Cardiac muscle cell (in vitro differentiated cells and primary cell): ENCODE measurements around the gene FBRSL1. TPM values are rescaled to one million over a fixed set of nuclear protein-coding genes. Genes with fewer than 3 reads are reported as not detected.

Experiments
- DNase-seq, 2 donors: peaks; one replicate each; pipeline versions ENCODE4 v3.0.0 to v3.0.0-alpha.2; 2010 to 2017; ENCODE audit warnings: low read depth in 1 of 2, low spot score in 1 of 2
- H3K27ac ChIP-seq: fragments of 200-600 bp; sonication (generic); 2 replicates; pipeline ENCODE4 v1.5.1; 2016
- H3K27me3 ChIP-seq: fragments of 200-600 bp; sonication (generic); 2 replicates; pipeline ENCODE4 v1.6.0; 2016; ENCODE audit warnings: control low read depth
- H3K36me3 ChIP-seq: fragments of 200-600 bp; sonication (generic); 2 replicates; pipeline ENCODE4 v1.5.1; 2016; ENCODE audit warnings: control low read depth
- H3K4me1 ChIP-seq: fragments of 200-600 bp; sonication (generic); 2 replicates; pipeline ENCODE4 v1.8.1; 2017; ENCODE audit warnings: low read depth, mild to moderate bottlenecking, mixed run types
- H3K4me3 ChIP-seq: fragments of 200-600 bp; sonication (generic); 2 replicates; pipeline ENCODE4 v1.5.1; 2016; ENCODE audit warnings: mild to moderate bottlenecking
- H3K9me3 ChIP-seq: fragments of 200-600 bp; sonication (generic); 2 replicates; pipeline ENCODE4 v1.5.1; 2017; ENCODE audit warnings: low read depth, mild to moderate bottlenecking, control low read depth
- CTCF ChIP-seq: IDR thresholded peaks from 2 replicates; pipeline ENCODE4 v1.5.1; 2012; ENCODE audit warnings: low read depth, mild to moderate bottlenecking, low read length
- polyA plus RNA-seq: library from polyadenylated mRNA; unstranded; fragments of >200 nt; fragmentation: Nextera tagmentation; extraction: Ambion mirVana; gene quantifications from 2 replicates; pipeline ENCODE4 v1.2.1, GENCODE V29; 2016
- total RNA-seq: library from RNA; depleted of rRNA; stranded (reverse); fragments of >200 nt; gene quantifications from 2 replicates; pipeline ENCODE4 v1.2.3, GENCODE V29; 2016

Gene FBRSL1
- total and polyA plus RNA-seq, 2 experiments from 2014 or later, result 37.3 to 45.0 TPM

DNA sequence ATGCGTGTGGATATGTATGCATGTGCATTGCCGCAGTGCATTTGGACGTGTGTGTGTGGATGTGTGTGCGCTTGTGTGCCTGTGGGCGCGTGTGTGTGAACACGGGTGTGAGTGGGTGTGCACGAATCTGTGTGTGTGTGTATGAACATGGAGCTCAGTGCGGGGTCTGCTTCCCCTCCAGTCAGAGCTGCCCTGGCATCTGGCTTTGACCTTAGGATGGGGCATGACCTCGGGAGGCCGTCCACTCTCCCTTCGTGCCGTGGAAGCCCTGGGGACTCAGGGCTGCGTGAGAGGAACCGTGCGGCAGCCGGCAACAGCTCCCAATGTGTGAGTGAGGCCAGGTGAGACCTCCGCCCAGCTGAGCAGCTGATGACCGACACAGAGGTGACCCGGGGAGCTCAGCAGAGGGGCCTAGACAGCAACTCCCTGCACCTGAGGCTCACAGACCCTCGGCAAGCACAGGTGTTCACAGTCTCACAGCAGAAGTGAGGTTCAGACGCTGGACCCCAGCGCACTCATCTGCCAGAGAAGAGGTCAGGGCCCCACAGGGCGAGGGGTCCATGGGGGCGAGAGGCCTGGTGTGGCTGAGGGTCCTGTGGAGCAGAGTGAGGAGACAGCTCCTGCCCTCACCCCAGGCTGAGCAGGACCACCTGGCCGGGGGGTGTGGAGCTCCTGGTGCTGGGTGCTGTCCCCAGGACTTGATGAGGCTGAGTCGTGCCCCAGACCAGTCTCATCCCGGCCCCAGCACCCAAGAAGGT lies 33.6 kb upstream of the FBRSL1 start:
- H3K27ac ChIP-seq, result no peak overlapping the region
- no peaks in the 10 kb centered on the region for H3K36me3 ChIP-seq
- H3K9me3 ChIP-seq, result no peaks in the 10 kb centered on the region
- no peaks in the 10 kb centered on the region for H3K4me1 ChIP-seq
- TF ChIP-seq CTCF, result no peak
- DNase-seq, result no peak
- H3K4me3 ChIP-seq, result no peak overlapping the region
- peaks cover 9% of the 10 kb centered on the region for H3K27me3 ChIP-seq

- no peak for DNase-seq
Measured at GRCh38 chr12:132456944-132457495, 32.9 kb upstream of the FBRSL1 start.

GRCh38 chr12:132458441-132458840 lies 31.5 kb upstream of the FBRSL1 start:
- H3K36me3 ChIP-seq, result no peaks in the 10 kb centered on the region
- no peak for DNase-seq
- TF ChIP-seq CTCF, result no peak
- H3K27ac ChIP-seq, result no peak overlapping the region
- no peaks in the 10 kb centered on the region for H3K27me3 ChIP-seq
- H3K4me3 ChIP-seq, result no peak overlapping the region
- no peaks in the 10 kb centered on the region for H3K9me3 ChIP-seq
- no peaks in the 10 kb centered on the region for H3K4me1 ChIP-seq

More at GRCh38 chr12:132456944-132457495, 32.9 kb upstream of the FBRSL1 start:
- no peak for TF ChIP-seq CTCF
- Histone ChIP-seq H3K4me3 (no peak overlapping the region), H3K36me3 (no peaks in the 10 kb centered on the region), H3K27me3 (peaks cover 9% of the 10 kb centered on the region), H3K4me1 (no peaks in the 10 kb centered on the region), H3K9me3 (no peaks in the 10 kb centered on the region), H3K27ac (no peak overlapping the region)

DNA sequence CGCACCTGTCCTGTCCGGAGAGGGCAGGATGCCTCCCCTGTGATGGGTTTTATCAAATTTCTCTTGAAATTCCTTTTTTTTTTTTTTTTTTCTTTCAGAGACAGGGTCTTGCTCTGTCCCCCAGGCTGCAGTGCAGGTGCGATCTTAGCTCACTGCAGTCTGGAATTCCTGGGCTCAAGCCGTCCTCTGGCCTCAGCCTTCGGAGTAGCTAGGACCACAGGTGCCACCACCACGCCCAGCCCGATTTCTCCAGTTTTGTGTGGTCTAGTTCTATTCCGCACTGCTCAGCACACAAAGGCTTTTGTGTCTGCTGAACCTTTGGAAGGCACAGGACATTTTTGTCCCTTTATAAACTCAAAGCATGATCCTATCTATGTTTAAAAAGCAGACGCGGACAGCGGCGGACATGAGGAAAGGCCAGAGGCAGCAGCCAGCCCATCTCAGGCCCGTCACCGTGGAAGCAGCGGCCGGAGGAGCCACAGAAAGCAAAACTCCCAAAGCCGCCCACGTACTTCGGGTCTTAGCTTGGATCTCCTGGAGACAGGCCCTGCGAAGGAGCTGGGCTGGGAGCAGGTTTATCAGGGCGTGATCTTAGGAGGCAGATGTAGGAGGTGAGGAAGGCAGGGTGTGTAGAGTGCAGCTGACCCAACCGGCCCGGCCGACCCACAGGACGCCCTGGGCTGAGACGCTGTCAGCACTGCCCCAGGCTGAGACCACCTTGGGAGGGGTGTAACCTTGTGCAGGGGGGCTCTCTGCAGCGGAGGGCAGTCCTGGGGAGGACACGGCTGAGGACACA lies 30.9 kb upstream of the FBRSL1 start:
- DNase-seq, result no peak
- H3K4me1 ChIP-seq, result no peaks in the 10 kb centered on the region
- no peak overlapping the region for H3K27ac ChIP-seq
- TF ChIP-seq CTCF, result no peak
- H3K9me3 ChIP-seq, result no peaks in the 10 kb centered on the region
- no peaks in the 10 kb centered on the region for H3K27me3 ChIP-seq
- H3K4me3 ChIP-seq, result no peak overlapping the region
- no peaks in the 10 kb centered on the region for H3K36me3 ChIP-seq

DNA sequence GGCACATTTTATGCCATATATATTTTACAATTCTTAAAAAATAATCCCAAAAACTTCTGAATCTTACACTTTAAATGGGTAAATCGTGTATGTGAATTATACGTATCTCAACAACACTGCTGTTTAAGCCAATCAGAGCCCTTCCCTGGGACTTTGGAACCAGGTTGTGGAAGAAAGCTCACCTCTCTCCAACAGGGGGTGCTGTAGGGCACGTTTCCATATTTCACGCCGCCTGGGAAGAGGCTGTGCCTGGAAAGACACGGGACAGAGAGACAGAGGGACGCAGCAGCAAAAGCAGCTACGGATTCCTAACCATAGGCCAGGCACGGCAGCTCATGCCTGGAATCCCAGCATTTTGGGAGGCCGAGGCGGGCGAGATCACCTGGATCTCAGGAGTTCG lies 29.4 kb upstream of the FBRSL1 start:
- Histone ChIP-seq H3K4me3 (no peak overlapping the region), H3K36me3 (no peaks in the 10 kb centered on the region), H3K9me3 (no peaks in the 10 kb centered on the region), H3K4me1 (no peaks in the 10 kb centered on the region), H3K27ac (no peak overlapping the region), H3K27me3 (no peaks in the 10 kb centered on the region)
- DNase-seq, result no peak
- peak; percentile 16 for TF ChIP-seq CTCF
